Fibroblast of upper back skin (primary cell): ENCODE results near the gene EXT2.

Experiments used
- DNase-seq: peaks from one replicate; pipeline ENCODE4 v3.0.0-alpha.2; 2013

Gene EXT2

DNA sequence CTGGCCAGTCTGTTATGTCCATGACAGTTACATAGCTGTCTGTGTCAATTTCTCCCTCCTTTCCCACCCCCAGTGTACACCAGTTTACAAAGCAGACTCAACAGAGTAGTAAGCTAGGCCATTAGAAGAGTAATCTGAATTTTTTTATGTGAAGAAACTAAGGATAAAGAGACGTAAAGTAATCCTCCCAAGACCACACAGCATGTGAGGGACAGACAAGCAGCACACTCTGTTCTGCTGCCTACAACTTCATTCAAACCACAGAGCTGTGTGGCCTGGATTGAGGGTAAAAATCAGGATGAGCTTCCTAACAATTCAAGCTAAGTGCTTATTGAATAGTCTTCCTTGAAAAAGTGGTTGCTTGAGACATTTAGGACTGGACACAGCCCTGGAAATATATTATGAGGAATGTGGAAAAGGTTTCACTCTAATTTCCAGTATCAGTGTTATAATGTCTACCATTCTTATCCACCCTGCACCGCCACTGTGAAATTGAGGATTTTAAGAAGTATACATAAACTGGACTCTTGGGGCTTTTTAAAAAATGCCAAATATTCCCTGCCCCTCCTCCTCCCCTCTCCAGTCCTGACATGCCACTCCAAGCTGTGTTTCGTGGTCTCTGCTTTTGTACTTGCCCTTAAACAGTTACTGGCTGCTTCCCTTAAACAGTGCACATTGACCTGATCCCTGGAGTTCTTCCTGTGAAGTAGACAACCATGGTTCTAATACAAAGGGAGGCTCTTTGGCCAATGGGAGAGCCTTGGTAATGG is 40.9 kb downstream of the EXT2 start:
- DNase-seq = peak; percentile 52

DNA sequence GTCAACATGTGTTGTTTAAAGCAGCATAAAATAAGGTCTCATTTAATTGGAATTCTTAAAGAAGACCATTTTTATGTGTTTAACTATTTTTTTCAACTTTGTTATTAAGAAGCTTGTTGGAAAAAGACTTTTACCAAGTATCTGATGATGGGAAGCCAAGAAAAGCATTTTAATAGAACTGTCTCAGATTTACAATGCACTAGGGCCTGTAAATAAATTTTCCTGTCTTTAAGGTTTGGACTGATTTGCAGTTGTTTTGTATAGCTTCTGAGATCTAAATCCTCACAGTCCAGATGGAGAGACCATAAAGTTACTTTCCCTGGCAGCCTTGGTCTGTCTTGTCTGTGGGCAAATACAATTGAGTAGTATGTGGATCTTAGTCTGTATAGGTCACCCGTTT is 41.6 kb downstream of the EXT2 start:
- DNase-seq = no peak

DNA sequence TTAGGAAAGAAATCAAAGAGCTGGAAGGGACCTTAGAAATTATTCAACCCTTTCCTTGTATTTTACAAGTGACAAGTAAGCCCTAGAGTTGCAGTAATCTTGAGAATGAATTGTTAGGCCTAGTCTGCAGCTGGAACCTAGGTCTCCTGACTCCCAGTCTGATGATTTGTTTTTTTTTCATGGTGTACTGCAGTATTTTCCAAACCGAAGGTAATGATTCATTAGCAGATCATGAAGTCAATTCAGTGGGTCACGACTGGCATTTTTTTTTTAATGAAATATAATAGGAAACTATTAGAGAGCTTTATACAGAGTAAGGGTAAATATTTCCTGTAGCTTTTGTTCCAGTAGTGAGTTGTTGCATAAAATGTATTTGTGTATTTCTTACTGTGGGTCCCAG is 42.8 kb downstream of the EXT2 start:
- no peak for DNase-seq

DNA sequence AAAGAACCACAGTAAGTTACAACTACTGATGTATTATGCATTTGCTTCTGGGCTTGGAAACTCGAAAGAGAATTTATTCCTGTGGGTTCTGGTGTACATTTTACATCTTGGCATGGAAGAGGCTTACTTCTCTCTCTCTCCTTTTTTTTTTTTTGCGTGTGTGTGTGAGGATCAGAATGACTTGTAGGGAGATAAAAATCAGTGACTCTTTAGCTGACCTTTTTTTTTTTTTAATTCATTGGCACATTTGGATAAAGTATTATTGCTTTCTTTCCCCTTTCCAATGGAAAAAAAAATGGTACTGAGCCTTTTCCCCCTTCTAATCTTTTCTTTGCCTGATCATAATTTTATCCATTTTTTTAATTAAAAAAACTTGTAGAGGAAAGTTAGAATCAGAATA is 43.5 kb downstream of the EXT2 start:
- DNase-seq = no peak

DNA sequence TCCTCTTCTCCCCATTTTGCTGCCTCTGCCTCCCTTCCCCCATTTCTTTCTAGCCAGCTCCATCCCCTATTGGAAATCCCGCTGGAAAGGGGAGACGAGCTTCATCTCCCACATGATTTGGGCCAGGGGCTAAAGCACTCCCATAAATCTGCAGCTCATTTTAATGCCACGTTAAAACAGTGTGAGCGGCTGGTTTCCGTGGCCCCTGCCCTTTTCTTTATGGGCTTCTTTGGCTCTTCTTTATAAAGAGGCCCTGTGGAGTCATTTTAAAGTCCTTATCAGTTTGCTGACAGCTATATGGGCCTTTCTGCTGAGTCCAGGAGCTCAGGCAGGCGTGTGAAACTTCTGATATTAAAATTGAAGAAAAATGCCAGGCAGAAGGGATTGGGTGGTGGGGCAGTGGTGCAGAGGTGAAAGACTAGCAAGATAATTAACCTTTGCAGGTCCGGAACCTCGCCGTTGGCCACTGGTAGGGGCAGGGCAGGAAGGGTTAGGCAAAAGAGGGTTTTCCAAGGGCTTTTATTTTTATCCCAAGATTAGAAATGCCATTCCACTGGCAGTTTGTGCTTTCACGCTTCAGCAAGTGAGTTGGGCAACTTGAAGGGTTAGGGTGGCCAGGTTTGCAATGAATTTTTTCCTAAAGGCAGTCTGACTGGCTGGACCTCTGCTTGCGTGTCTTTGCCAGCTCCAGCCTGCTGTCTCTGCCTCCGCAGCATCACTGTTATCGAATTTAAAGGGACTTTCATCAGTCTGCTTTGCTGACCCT is 44.3 kb downstream of the EXT2 start:
- DNase-seq = no peak

DNA sequence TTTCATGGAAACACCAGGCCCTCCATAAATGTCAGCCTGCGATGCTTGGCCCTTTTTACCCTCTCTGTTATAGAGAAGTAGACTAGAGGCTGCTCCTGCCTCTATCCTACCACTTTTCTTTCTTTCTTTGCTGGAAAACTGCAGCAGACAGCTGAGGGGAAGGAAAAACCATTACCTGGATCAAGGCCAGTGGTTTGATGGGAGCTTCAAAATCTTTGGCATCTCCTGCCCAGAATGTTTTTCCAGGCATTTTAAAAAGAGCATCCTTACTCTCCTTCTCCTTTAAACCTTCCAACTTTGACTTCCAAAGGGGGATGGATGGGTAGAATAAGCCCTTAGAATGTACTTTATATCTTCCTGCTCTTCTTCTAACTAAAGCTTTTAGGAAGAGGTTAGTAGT is 44.9 kb downstream of the EXT2 start:
- DNase-seq = no peak

DNA sequence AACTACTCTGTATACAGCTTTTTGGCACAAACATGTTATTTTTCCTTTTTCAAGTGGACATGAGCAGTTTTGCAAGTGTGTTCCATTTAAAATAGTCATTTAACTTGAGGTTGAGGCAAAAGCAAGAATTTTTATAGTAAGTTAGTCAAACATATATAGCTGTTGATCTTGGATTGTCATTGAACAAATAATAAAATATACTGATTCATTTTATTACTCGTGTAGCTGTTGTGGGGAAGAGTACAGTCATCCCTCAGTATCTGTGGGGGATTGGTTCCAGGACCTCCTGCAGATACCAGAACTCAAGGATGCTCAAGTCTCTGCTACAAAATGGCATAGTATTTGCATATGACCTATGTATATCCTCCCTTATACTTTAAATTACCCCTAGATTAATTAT is 45.3 kb downstream of the EXT2 start:
- DNase-seq = no peak

DNA sequence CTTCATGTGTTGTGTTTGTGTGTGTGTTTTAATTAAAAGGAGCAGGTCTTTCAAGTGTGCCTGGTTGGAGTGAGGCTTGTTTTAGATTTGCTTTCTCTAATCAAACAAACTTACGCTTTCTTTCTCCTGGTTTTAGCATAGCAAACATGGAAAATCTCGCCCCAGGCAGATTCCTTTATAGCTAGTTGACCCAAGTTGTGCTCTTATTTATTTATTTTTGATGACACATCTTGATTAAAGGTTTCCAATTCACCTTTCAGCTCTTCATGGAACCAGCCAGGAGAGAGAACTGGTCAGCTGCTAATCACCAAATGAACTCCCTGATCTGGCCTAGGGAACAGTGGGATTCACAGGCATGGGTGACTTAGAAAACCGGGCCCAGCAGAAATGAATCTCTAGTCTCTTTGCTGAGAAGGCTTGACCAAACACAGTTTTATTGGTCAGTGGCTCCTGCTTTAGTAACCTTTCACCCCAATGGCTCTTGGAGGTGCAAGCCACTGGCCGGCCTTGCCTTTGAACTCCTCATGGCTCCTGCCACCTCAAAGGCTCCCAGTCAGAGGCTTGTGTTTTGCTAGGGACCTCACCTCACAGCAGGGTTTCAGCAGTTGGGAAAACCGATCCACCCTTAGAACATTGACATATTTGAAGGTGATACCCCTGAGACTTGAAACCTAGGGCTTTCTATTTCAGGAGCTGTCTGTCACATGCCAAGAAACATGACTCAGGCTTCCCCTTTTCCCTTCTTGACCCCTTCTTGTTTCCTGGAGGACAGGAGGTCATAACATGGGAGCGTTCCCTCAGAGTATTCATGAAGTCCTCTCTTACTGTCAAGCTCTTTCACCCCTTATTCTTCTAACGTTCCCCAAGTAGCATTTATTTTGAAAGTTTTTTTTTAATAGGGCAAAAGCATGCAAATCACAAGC is 48.8 kb downstream of the EXT2 start:
- DNase-seq = no peak

DNA sequence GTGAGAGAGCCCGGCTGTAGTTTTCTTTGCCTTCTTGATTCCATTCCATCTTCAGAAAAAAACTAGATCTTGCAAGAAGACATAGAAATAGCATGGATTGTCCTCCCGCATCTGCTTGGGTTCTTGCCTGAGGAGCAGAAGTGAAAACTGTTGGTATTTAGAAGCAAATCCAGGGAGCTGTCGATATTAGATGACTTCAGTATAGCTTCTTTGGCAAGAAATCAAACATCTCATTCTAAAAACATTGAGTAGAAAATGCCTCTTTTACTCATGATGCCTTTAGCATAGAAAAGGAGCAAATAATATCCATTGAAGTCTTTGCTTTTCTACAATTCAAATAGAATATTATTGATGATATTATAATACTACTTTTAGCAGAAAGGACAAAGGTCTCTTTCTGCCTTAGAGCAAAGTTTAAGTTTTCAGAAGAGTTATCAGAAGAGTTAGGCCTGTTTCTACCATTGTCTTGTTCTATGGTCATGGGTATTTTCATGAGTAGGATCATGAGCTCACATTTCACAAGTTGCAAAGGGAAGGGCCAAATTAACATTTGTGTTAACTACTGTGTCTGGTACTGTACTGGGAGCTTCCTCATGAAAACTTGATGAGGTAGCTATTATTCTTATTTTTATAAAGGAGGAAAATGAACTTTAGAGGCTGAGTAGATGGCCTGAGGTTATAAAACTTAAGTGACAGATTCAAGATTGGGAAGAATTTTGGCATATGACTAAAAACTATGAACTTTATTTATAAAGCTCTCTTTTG is 49.7 kb downstream of the EXT2 start:
- DNase-seq = no peak

DNA sequence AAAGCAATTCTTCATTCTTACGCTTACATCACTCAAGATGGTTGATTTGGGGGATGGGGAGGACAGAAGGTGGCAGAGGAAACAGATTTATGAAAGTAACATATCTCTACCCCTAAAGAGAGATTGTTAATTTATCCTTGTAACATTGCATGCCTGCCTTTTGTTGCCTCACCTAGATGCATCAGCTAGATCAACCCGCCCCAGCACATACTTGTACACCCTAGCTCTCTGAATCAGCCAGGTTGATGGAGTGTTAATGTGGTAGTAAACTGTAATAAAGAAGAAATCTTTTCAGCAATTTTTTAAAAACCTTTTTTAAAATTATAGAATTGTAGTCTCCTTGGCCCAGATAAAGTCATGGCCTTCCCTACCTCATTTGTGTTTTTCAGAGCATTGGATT is 51.5 kb downstream of the EXT2 start:
- no peak for DNase-seq

DNA sequence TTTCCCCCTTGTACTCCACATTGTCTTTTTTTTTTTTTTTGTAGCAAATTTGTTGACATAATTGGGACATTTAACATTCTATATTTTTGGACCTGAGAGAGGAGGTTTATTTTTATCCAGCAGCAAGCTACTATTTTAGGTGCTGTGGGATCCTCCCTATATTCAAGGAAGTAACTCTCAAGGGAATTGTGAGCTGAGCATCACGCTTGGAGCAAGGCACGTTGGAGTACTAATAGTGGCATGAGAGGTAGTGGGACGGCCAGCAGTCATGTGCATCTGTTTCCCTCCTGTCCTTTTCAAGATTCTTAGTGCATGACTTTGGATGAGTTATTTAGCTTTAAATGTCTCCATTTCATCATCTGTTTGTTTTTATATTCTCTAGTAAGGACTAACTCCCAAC is 52.3 kb downstream of the EXT2 start:
- no peak for DNase-seq

DNA sequence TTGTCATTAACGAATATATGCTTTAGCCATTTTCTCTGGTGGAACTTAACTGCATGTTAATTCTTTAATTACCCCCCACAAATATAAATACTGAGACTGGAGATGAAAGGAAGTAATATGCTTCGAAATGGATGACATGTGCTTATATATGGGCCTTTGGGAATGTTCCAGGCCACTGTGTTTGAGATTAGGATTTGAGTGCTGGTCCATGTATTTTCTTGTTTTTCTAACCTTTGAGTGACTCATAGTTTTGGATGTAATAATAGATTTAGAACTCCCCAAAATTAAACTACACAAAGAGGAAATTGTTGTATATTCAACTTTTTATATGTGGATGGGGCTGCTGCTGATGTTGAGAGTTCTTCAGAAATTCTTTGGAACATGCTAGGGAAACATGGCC is 54.2 kb downstream of the EXT2 start:
- no peak for DNase-seq

DNA sequence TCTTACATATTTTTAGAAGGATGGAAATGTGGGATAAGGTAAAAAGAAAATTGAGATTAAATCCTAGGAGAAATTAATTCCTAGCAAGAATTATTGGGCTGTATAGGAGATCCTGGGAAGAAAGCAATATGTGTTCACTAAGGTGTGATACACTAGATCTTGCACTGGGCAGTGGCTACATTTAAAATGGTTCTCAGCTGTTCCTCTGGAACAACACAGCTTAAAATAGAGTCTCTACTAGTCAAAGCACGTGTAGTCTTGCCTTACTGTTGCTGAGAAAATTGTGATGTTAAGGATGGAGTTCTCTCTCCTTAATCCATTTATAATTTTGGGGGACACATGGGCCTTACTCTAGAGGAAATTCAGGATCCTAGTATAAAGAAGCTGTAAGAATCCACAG is 54.9 kb downstream of the EXT2 start:
- DNase-seq = no peak

DNA sequence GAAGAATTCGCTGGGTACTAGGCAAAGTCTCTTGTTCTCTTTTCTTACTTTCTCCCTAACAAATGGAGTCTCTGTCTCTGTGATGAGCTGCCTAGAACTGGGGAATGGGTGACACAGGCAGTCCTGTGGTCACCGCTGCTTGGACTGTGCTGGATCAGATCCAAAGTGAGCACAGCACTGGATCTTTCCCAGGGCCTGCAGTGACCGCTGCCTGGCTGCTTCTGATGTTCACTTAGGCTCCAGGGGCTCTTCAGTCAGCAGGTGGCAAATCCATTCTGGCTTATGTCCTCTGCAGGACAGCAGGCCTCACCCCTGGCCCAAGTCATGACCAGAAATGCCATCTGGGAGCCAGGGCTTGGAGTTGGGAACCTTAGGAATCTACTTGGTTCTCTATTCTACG is 61.5 kb downstream of the EXT2 start:
- DNase-seq = no peak

DNA sequence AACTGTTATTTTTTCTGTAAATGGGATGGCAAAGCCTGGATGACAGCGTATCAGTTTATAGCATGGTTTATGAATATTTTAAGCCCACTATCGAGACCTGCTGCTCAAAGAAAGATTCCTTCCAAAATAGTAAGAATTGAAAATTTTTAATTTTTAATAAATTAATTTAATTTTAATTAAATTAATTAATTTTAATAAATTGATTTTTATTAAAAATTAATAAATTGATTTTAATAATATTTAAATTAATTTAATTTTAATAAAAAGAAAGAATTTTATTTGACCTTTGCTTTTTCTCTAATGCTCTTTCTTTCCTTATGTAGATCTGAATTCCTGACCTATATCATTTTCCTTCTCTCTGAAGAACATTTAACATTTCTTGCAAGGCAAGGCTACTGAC is 62.9 kb downstream of the EXT2 start:
- no peak for DNase-seq

DNA sequence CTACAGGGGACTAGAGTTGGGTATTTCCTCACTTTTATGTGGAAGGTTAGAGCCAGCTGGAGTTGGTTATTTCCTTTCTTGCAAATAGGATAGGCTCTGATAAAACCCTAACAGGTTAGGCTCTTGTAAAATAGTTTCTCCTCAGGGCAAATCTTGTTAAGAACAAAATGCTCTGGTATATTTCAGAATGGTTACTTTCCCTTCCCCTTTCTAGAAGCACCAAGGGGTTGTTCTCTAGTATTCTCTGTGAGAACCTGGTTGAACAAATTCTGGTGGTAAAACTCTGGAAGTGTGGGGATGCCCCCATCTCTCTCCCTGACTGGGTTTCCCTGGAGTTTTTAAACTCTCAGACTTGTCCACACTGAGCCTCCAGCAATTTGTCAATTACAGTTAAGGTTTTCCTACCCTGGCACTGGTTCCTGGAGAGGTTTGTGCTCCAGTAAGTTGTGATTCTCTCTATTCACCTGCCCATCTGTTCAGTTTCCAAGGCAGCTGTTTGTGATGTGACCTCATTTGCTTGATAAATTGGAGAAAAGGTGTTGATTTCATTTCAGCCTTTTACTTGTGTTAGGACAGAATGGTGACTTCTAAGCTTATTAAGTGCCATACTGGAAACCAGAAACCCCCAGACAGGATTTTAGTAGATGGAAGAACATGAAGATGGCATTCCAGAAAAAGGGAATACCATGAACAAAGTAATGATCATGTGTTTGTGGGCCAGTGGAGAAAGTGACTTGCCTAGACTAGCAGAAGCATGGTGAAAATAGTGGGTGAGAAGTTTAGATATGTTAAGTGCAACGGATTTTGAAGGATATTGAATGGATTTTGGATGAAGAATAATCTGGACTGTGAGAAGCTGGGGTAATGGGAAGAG is 64.6 kb downstream of the EXT2 start:
- DNase-seq = no peak

DNA sequence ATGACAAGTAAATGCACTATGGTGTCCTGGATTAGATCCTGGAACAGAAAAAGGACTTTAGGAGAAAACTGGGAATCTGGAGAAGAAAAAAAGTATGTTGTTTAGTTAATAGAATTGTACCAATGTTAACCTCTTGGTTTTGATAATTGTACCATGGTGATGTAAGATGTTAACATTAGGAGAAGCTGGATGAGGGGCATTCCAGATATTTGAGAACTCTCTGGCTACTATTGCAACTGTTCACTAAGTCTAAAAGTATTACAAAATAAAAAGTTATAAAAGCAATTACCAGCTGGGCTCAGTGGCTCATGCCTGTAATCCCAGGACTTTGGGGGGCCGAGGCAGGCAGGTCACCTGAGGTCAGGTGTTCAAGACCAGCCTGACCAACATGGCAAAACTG is 66.5 kb downstream of the EXT2 start:
- DNase-seq = no peak

DNA sequence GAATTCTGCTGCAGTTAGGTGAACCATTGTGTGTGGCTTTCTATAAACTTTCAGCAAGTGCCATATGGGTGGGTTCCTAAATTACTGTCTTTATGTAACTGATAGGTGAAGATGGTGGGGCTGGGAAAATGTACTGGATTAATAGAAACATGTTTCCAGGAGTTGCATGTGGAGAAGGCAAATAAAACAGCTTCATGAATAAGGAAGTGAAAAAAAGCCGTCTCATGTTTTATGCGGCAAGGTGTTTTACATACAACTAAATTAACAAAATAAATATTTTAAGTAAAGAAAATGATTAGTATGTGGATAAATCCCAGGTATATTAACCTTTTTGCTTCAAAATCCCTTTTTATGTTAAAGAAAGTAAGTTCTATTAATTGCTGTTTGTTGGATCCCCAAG is 67.2 kb downstream of the EXT2 start:
- no peak for DNase-seq

DNA sequence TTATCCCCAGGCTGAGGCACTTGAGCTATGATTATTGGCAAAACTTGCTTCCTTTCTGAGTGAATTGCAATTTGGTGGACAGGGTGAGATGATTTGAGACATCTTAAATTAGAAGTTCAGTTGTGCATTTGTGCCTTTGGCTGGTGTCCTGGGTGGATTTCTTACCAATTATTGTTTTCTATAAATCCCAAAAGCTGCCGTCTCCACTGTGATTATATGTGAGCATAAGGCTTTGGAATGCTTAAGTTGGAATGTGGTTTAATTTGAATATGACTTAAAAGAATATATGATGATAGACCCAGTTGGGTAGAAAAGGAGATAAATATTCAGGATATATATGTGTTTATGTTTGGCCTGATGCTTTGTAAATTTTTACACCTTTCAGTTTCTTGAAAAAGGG is 70.0 kb downstream of the EXT2 start:
- DNase-seq = peak; percentile 33

DNA sequence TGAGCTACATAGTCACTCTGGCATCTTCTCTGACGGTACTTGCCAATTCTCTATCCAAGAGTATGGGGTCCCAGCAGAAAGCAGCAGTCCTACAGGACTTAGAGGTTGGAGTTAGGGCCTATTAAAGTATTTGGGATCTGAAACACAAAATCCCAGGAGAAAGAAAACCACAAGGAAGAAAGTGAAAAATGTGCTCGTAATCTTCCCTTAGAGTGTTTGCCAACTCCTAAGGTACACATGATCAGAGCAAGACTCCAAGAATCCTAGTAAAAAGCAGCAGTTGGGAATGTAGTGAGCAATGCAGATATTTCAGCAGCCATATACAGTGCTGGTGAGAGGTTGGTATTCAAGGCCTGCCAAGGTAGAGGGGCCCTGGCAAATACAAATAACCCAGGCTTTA is 71.6 kb downstream of the EXT2 start:
- DNase-seq = peak; percentile 83

DNA sequence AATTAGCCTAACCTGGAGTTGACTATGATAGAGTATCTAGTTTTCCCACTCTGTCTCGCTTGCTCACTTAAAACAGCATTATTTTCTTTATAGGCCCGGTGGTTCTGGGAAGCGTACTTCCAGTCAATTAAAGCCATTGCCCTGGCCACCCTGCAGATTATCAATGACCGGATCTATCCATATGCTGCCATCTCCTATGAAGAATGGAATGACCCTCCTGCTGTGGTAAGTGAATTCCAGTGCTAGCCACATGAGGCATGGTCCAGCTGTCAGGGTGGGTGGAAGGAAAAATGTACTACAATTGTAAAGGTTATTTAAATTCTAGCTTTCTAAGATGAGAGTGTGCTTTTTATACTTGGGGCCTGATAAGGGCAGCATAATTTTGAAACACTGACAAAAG is 76.0 kb downstream of the EXT2 start:
- peak; percentile 53 for DNase-seq

DNA sequence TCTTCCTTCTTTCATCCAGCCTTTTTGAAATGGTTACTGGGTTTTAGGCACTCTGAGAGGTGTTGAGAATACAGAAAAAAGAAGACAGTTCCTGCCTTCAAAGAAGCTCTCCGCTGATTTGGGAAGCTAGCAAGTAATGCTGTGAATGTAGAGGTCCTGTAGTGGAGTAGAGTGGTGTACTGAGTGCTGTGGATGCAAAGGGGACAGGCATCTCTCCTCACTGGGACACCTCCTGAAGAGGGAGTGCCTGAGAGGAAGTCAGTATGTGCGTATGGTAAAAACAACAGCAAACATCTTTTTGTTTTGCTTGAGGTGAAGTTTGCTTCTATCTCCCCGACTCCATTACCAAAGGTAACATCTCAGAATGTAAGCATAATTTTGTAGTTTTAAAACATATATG is 77.5 kb downstream of the EXT2 start:
- DNase-seq = no peak
